GM21825 (cell line): ENCODE measurements around the gene EMILIN1.
"Not testable (repeated sequence)": the region's sequence is repeated elsewhere in the genome, so short reads cannot be mapped to it uniquely, and the experiment has no call there.

Experiments used
- ATAC-seq: cut with Tn5 transposase; IDR thresholded peaks from one replicate; pipeline ENCODE4 v1.9.1; 2021; ENCODE audit warnings: mild to moderate bottlenecking, moderate library complexity; ENCODE audit not compliant: unreplicated experiment

EMILIN1 gene

DNA sequence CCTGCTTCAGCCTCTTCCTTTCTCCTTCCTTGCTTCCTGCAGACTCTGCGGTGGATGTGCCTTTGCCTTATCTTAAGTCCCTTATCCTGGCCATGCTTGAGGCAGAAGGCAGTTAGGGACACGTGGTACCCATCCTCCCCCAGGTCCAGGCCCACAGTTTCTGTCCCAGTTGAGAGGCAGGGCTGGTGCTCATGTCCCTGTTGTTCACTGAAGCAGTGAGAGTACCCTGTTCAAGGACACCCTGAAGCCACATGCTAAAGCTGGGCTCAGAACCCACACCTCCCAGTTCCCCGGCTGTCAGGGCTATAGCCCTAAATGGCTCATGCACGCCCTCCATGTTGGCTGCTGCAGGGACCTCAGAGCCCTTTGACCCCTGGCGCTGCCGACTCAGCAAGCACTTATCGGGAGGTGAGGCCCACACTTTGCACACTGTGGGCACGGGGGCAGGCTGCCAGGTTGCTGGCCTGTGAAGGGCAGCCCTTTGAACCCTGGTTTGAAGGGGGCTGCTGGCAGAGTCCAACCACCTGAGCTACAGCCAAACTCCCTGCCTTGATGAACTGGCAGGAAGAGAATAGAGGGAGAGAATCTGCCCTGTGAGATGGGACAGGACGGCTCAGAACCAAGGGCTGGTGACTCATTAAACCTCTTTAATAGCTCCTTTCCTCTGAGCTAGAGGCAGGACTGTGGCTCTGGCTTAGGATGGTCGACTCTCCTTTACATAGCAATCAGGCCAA, 14.4 kb downstream of the EMILIN1 start:
- ATAC-seq: no peak

DNA sequence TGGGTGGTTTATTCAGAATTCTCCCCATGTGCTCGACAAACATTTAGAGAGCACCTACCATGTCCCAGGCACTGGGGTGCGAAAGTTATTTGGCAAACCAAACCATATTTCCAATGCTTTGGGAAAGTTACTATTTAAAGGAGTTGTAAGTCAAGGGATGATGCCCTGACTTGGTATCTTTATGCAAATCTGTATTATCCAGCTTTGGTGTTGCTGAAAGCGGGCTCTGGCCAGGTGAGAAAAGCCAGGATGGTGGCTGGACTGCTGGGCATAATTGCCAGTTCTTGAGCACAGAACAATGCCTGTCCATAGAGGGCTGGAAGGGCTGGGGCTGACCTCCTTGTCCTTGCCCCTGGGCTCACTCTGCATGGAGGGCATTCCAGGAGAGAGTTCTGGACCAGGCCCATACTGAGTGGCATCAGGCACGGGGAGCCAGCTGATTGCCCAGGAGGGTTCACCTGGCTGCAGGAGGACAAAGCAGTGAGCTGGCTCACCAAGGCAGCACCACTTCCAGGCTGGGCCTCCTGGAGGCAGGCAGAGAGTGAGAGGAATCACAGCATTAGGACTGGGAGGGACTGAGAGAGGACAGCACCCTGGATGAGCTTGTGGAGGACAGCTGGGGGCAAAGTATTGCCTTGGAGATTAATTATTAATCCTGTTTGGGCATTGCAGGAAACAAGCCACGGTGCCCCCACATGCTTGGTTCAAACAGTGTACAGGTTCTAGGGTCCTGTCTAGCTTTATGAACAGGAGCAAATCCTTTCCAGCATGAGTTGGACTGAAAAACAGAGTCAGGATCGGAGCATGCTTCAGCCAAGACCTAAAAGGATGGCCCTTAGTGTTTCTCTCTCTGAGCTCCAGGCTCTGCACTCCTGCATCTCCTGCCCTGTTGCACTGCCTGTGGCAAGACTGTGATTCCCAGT, 15.3 kb downstream of the EMILIN1 start:
- no peak for ATAC-seq

DNA sequence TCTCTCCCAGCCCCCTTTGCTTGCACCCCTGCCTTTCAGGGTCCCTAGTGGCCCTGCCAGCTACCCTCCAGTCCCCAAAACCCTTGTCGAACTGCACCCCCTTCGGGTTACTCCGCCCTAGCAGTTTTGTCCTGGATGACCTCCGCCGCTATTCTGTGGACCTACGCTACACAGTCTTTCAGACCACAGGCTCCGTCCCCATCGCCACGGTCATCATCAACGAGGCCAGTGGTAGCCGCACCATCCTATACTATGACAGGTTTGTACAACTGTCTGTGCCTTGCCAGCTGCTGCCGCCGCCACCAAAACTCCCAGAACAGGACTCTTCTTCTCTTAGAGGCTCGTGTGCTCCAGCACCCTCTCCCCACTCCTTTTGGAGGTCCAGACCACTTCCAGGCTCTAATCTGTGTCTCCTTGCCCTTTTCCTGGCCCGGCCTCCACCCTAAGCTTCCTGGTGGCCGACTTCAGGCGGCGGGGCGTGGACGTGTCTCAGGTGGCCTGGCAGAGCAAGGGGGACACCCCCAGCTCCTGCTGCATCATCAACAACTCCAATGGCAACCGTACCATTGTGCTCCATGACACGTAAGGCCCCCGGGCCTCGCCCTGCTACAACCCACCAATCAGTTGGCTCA, 16.1 kb downstream of the EMILIN1 start:
- ATAC-seq: no peak

DNA sequence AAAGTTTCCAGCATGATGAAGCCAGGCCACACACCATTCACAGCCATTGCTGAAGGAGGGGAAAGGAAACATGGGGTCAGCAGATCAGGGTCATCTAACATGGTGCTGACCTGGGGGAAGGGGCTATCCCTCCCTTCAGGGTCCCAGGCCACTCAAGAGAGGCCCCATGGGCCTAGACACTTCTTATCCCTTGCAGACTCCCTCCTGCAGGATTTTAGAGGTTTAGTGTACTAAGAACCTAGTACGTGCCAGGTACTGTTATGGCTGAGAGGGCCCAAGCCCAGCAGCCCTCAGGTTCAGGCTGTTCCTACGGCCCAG, 17.0 kb downstream of the EMILIN1 start:
- no peak for ATAC-seq

DNA sequence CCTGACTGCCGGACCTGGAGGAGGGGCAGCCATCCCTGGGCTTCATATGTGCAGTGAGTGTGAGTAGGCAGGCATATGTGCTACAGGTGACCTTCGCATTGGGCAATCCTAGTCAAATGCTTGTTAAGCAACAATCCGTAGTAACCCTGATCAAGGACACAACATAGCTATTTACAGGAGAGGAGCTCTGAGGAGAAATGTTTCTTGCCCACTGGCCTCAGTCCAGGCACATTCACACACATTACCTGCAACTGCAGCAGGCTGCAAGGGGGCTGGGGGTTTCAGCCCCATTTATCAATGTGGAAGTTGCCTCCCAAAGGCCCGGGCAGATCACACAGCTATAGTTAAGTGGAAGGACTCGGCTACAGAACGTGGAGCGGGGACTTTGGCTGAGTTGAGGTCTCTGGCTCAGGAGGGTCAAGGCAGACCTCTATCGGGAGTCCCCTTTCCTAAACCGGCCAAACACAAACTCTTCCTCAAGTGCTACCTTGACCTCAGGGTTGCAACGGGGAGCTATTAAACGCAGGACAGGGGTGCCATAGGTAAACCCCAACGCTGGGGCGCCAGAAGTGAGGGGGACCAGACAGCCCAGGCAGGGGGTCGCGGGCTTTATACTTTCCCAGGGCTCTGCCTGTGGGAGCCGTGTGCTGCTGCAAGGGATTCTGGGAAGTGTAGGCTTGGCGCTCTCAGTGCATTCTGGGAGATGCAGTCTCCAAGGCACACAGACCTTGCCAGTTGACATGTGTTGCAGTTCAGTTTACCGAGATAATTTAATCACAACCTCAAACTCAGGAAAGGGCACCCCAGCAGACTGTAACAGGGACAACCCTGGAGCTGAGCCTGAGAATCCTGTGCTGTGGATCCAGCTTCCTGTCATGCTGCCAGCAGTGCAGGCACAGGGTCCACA, 17.6 kb downstream of the EMILIN1 start:
- ATAC-seq: no peak

DNA sequence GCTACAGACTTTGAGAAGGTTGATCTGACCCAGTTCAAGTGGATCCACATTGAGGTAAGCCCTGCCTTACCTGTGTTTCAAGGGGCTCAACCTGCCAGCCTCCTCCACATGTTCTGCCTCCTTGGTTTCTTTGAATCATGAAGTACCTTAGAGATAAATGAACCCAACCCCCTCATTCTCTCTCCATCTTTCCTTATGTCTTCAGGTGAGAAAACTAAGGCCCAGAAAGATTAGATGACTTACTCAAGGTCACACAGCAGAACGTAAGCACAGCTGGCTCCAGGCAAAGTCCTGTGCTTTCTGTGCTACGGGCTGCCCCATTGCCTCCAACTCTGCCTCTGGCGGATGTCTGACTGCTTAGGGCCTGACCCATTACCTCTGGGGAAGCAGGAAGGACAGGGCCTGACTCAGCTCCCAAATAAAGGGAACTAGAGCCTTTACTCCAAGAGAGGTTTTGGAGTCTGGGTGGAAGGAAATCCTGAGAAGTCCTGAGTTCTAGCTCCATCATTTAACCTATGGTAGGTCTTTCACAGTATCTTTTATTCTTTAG, 18.4 kb downstream of the EMILIN1 start:
- no peak for ATAC-seq

DNA sequence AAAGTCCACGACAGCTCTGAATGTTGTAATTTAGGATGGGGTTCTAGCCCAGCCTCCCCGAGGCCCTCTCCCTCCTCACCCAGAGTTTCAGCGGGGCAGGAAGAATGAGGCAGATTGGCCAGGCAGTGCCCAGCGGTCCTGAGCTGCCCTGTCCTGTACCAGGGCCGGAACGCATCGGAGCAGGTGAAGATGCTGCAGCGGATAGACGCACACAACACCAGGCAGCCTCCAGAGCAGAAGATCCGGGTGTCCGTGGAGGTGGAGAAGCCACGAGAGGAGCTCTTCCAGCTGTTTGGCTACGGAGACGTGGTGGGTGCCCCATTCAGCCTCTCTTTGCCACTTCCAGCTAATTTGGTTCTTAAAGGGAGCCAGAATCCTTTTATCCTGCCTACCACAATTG, 18.9 kb downstream of the EMILIN1 start:
- no peak for ATAC-seq

DNA sequence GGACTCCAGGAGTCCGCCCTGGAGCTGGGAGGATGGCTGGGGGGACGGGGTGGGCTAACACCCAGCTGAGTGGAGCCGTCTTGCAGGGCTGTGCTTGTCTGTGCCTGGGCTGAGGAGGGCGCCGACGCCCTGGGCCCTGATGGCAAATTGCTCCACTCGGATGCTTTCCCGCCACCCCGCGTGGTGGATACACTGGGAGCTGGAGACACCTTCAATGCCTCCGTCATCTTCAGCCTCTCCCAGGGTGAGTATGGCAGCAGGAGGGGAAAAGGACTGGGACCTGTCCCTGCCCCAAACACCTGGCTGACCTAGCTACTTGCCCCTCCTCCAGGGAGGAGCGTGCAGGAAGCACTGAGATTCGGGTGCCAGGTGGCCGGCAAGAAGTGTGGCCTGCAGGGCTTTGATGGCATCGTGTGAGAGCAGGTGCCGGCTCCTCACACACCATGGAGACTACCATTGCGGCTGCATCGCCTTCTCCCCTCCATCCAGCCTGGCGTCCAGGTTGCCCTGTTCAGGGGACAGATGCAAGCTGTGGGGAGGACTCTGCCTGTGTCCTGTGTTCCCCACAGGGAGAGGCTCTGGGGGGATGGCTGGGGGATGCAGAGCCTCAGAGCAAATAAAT, 21.0 kb downstream of the EMILIN1 start:
- ATAC-seq: no peak

DNA sequence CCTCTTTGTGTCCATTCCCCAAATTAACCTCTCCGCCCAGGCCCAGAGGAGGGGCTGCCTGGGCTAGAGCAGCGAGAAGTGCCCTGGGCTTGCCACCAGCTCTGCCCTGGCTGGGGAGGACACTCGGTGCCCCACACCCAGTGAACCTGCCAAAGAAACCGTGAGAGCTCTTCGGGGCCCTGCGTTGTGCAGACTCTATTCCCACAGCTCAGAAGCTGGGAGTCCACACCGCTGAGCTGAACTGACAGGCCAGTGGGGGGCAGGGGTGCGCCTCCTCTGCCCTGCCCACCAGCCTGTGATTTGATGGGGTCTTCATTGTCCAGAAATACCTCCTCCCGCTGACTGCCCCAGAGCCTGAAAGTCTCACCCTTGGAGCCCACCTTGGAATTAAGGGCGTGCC, 21.6 kb downstream of the EMILIN1 start:
- ATAC-seq: no peak

DNA sequence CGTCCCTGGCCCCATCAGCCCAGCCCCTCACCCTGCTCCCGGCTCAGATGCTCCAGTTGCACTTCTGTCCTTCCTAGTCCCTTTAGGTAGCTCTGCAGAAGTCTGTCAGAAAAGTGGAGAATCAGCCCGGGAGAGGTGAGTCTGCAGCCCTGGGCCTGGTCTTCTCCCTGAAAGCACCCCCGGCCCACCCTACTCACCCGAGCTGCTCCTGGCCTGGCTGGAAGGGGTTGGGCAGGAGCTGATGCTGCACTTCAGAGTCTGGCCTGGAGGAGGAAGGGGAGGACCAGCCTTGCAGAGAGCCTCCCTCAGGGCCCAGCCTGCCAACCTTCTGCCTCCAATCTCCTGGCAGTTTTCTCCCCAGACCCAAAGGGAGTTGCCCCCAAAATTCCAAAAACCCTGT, 23.9 kb downstream of the EMILIN1 start:
- ATAC-seq: no peak

DNA sequence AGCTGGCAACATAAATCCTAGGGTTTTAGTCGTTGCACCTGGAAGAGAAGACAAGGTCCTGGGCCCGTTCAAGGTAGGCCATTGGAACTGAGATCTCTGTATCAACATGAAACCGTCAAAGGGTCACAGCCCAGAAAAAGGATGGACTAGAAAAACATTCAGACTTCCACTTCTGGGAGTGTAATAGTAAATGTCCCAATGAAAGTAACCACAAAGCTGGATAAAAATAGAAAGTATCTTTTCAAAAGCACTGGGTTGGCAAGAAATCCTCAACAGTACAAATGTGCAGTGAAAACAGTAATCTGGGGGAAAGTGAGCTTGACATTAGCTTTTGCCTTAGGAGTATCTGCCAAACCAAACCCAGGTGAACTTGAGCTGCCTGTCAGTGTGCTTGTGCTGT, 27.6 kb downstream of the EMILIN1 start:
- ATAC-seq: no peak

DNA sequence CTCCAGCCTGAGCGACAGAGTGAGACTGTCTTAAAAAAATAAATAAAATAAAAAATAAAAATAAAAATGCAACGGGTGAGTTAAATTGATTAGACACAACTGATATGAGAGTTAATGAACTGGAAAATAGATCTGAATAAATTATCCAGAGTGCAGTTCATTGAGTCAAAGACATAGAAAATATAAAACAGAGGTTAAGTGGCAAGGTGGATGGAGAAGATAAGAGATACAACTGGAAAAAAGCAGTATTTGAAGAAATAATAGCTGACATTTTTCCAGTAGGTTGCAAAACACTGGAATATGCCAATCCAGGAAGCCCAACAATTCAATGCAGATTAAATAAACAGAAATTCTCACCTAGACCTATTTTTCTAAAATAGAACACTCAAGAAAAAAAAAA, 29.8 kb downstream of the EMILIN1 start:
- ATAC-seq: no peak

DNA sequence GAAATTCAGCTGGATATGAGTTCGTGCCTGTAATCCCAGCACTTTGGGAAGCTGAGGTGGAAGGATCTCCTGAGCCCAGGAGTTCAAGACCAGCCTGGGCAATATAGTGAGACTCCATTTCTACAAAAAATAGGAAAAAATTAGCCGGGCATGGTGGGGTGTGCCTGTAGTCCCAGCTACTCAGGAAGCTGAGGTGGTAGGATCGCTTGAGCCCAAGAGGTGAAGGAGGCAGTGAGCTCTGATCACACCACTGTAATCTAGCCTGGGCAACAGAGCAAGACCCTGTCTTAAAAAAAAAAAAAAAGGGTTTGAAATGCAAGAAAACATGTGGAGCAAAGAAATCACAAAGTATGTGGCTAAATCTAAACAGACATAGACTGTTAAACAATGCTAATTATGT, 30.7 kb downstream of the EMILIN1 start:
- no peak for ATAC-seq

DNA sequence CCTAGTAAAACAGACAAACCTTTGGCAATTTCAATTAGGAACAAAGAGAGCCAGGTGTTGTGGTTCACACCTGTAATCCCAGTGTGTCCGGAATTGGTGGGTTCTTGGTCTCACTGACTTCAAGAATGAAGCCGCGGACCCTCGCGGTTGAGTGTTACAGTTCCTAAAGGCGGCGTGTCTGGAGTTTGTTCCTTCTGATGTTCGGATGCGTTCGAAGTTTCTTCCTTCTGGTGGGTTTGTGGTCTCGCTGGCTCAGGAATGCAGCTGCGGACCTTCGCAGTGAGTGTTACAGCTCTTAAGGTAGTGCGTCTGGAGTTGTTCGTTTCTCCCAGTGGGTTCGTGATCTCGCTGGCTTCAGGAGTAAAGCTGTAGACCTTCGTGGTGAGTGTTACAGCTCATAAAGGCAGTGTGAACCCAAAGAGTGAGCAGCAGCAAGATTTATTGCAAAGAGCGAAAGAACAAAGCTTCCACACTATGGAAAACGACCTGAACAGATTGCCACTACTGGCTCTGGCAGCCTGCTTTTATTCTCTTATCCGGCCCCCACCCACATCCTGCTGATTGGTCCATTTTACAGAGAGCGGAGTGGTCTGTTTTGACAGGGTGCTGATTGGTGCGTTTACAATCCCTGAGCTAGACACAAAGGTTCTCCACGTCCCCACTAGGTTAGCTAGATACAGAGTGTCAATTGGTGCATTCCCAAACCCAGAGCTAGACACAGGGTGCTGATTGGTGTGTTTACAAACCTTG, 32.4 kb downstream of the EMILIN1 start:
- not testable (repeated sequence) for ATAC-seq

DNA sequence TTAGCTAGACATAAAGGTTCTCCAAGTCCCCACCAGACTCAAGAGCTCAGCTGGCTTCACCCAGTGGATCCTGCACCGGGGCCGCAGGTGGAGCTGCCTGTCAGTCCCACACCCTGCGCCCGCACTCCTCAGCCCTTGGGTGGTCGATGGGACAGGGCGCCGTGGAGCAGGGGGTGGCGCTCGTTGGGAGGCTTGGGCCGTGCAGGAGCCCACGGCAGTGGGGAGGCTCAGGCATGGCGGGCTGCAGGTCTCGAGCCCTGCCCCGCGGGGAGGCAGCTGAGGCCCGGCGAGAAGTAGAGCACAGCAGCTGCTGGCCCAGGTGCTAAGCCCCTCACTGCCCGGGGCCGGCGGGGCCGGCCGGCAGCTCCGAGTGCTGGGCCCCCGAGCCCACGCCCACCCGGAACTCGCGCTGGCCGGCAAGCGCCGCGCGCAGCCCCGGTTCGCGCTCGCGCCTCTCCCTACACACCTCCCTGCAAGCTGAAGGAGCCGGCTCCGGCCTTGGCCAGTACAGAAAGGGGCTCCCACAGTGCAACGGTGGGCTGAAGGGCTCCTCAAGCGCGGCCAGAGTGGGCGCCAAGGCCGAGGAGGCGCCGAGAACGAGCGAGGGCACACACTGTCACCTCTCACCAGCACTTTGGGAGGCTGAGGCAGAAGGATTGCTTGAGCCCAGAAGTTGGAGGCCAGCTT, 33.1 kb downstream of the EMILIN1 start:
- ATAC-seq: not testable (repeated sequence)

DNA sequence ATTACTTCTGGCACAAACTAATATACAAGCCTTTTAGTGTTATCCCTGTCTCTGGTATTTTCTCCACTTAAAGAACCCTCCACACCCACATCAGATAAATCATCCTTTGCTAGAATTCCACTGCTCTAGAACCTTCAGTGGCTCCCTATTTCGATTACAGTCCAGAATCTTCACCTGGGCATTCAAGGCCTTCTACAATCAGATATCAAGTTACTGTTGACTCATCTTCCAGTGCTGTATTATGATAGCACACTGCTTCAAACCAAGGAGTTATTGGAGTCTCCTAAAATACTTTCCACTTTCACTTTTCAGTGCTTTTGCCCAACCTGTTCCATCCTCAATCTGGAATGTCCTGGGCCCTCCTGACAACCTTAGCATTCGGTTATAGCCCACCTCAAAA, 37.1 kb downstream of the EMILIN1 start:
- no peak for ATAC-seq

DNA sequence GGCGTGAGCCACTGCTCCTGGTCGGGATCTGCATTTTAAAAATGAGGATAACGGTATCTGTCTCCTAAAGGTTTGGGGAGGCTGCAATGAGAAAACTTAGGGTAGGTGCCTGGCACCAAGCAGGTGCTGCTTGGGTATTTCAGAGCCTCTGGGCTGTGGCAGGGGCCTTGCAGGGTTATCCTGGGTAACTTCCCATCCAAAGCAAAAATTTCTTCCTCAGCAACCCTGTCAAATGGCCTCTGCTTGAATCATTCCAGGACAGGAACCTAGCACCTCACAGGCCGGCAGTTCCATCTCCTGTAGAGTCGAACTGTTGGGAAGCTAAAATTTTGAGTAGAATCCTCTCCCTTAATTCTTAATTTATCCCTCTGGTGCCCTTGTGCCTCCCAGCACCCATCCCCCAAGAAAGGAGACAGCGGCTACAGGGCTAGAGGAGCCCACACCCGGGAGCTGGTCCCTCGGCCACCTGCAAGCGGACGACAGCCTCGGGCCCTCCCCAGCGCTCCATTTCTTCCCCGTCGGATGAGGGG, 39.6 kb downstream of the EMILIN1 start:
- ATAC-seq: no peak

DNA sequence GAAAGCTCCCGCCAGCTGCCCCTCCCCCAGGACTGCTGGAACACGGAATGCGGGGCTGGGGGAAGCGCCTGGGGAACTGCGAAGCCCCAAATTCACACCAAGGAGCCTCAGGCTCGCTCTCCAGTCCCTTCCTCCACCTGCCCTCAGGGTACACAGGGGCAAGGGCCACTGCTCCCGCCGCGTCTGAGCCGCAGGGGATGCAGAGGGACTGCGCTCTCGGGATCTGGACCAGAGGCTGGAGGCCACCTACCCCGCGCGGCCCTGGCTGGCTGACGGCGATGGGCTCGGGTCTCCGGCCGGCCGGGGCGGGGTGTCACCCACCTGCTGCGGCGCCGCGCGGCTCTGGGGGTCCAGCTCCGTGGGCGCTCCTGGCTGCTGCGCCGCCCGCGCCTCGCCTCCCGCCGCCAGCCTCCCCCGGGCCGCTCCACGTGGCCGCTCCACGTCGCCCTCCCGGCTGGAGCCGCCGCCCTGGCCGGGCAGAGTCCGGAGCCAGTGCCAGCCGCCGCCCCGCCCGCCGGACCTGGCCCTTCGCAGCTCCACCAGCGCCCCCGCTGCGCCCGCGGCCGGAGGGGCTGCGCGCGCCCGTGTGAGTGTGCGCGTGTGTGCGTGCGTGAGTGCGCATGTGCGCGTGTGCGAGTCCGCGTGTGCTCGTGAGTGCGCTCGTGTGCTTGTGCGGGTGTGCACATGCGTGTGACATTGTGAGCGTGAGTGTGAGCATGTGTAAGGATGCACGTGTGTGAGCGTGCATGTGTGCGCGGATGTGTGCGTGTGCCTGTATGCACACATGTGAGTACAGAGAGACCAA, 40.3 kb downstream of the EMILIN1 start, which contains the start of gene CGREF1:
CGREF1 (minus strand) TSS at position 604 of the 805 bp plus-strand sequence. CDS start 14,762 bp downstream, outside the sequence.
- no peak for ATAC-seq
